Activated T-cell treated with anti-CD3 and anti-CD28 coated beads for 4 hours (primary cell): ENCODE results near the gene SLC26A4.
"Not testable (repeated sequence)": the region's sequence is repeated elsewhere in the genome, so short reads cannot be mapped to it uniquely, and the experiment has no call there.

Experiments used
- DNase-seq: peaks from one replicate; pipeline ENCODE4 v3.0.0-alpha.2; 2020

Gene SLC26A4

GRCh38 chr7:107660381-107661080 is at the start of gene SLC26A4:
Gene SLC26A4 (plus strand): TSS chr7:107660828. CDS start chr7:107661642, 814 bp downstream.
- no peak for DNase-seq

DNA sequence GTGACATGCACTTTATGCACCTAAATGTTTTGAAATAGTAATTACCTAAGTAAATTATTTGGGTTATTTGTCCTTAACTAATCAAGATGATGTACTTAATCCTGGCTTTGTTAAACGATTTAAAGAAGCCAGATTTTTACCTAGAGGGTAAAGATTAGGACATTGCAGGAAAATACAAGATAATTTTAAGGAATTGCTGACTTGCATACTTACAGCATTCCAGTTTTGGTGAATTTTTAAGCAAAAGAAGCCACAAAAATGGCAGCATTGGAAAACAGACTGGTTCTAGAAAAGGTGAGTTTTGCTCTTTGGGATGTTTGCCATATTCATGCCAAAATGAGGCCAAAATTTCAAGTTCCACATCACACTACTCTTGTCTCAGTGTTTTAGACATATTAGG is 47.2 kb upstream of the SLC26A4 start:
- DNase-seq: no peak

- DNase-seq: no peak
Measured at GRCh38 chr7:107613948-107614347, 46.7 kb upstream of the SLC26A4 start.

- DNase-seq: no peak
Measured at GRCh38 chr7:107614425-107614824, 46.2 kb upstream of the SLC26A4 start.

GRCh38 chr7:107615910-107616680 is 44.5 kb upstream of the SLC26A4 start:
- no peak for DNase-seq

DNA sequence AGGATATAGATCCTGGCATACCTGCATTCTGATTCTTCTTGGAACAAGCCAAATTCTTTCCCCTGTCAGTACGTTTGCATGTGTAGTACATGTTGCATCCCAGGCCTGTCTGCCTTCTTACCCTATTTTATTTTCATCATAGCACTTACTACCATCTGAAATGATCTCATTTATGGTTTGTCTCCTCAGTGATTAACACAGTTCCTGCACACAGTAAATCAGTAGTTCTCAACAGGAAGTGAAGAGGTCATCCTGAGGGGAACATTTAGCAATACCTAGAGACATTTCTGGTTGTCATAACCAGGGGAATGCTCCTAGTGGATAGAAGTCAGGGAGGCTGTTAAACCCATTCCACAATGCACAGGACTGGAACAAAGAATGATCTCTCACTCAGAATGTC is 38.2 kb upstream of the SLC26A4 start:
- DNase-seq: no peak

- DNase-seq: no peak
Measured at GRCh38 chr7:107622894-107623293, 37.7 kb upstream of the SLC26A4 start.

DNA sequence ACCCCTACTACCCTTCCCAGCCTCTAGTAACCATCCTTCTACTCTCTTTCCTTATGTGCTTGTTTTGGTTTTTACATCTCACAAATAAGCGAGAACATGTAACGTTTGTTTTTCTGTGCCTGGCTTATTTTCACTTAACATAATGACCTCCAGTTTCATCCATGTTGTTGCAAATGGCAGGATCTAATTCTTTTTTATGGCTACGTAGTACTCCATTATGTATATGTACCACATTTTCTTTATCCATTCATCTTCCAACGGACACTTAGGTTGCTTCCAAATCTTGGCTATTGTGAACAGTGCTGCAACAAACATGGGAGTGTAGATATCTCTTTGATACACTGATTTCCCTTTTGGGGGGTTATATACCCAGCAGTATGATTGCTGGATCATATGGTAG is 33.6 kb upstream of the SLC26A4 start:
- no peak for DNase-seq

- DNase-seq: no peak
Measured at GRCh38 chr7:107628461-107629064, 32.1 kb upstream of the SLC26A4 start.

DNA sequence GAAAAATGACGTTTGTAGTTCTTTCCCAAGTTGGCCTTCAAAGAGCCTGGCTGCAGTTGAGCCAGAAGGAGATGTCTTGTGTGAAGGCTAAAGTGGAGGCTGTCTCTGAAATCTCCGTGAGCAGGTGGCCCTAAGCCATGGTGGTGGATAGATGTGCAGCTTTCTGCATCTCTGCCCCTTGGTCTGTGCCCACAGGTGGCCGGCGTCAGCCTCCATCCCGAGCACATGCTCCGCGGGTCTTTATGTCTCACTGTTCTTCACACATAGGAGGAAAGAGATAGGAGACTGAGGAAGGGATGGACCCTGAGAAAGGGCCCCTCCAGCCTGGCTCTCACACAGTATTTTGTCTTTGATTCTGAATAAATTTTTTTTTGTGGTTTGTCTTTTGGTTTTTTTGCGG is 30.3 kb upstream of the SLC26A4 start:
- no peak for DNase-seq

GRCh38 chr7:107631588-107632491 is 28.8 kb upstream of the SLC26A4 start:
- no peak for DNase-seq

GRCh38 chr7:107632492-107632865 is 28.1 kb upstream of the SLC26A4 start:
- DNase-seq: no peak

- no peak for DNase-seq
Measured at GRCh38 chr7:107638594-107638993, 22.0 kb upstream of the SLC26A4 start.

DNA sequence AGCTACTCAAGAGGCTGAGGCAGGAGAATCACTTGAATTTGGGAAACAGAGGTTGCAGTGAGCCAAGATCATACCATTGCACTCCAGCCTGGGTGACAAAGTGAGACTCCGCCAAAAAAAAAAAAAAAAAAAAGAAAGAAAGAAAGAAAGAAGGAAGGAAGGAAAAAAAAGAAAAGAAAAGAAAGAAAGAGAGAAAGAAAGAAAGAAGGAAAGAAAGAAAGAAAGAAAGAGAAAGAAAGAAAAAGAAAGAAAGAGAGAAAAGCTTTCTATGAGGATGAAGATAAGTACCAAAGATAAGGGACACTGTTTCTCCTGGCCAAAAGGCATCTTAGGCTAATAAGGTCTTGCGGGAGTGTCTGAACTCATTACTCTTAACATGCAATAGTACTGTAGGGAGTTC is 21.6 kb upstream of the SLC26A4 start:
- DNase-seq: not testable (repeated sequence)

DNA sequence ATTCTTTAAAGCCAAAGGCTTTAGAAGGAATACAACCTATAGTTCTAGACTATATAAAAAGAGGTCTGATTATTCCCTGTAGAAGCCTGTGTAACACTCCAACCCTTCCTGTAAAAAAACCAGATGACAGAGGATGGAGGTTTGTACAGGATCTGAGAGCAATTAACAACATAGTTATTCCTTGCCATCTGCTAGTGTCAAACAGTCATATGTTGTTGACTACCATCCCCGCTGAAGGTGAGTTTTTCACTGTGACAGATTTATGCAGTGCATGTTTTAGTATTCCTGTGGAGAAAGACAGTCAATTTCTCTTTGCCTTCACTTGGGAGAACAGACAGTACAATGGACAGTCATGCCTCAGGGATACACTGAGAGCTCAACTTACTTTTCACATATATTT is 19.0 kb upstream of the SLC26A4 start:
- no peak for DNase-seq

DNA sequence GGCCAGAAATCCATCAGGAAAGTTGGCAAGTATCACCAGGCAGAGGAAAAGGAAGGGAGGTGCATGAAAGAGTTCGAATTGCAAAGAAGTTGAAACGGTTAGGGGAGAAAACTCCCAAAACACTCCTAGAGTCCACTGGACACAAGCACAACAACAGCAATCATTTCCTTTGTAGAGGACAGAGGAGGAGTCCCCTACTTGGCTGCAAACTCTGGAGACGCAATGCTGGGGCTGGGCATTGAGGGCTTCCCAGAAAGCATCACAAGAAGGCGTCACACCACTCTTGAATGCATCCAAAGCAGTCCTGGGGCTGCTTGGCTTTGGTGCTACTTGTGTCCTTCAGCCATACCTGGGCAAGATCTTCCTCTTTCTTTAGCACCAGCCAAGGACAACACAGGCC is 18.1 kb upstream of the SLC26A4 start:
- no peak for DNase-seq

DNA sequence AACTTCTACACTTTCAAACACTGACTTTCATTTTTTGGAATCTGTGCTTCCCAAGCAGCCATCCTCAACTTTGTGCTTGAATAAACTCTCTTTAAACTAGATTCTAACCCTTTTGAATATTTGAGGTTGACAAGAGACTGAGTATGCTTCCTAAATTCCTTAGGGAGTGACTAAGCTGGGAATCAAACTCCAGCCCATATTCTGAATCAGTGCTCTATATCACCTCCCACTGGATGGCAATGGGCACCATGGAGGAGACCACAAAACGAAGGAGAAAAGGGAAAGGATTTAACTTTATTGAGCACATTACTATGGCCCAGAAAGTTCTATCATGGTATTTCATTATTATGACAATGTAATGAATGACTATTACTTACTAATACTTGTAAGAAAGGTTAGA is 17.2 kb upstream of the SLC26A4 start:
- DNase-seq: no peak

- DNase-seq: no peak
Measured at GRCh38 chr7:107643938-107644308, 16.7 kb upstream of the SLC26A4 start.

DNA sequence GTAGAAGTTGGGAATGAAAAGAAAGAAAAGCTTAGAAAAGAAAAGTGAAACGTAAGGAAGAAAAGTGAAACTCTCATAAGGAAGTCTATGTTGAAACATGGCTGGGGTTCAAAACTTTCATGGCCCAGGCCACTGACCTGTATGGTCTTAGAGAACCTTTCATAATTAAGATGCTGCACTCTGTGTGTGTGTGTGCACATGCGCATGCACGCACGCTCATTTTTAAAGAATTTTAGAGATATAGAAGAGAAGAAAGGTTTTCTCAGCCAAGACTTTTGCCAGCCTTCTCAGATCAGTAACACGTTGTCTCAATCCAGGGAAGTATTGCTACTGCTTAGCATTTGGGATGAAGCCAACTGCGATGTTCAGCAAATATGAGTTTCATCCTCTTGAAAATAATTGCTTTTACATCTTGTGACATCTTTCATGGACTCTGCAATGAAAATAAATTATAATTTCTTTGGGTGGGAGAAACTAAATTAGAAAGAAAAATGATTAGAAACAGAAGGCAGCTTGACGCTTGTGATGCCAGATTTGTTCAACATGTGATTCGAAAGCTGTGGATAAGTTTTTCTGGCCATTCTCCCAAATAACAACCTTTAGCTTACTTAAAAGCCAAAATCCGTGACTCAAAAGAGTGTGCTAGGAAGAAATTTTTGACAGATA is 16.2 kb upstream of the SLC26A4 start:
- DNase-seq: no peak

GRCh38 chr7:107652642-107653041 is 8.0 kb upstream of the SLC26A4 start:
- DNase-seq: no peak

GRCh38 chr7:107658467-107658866 is 2.2 kb upstream of the SLC26A4 start:
- no peak for DNase-seq

DNA sequence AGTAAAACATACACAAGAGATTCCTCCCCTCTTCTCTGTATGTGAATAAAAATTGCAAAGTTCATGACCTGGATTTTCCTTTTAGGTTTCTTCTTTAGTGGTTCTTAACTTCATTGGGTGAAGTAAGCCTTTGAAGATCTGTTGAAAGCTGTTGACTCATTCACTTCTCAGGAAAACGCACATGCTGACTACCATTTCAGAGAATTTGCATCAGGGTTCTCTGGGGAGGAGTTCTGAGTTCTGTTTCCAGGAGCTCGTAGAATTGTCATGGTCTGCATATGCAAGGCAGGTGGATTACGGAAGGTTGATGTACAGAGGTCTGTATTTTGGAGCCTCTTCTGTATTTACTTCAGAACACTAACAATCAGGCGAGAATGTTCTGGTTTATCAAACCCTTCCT is 962 bp upstream of the SLC26A4 start:
- no peak for DNase-seq
